Activated CD8-positive, alpha-beta memory T cell treated with anti-CD3 and anti-CD28 coated beads for 48 hours (primary cell): ENCODE measurements around the gene ZNF302.
"Not testable (repeated sequence)": the region's sequence is repeated elsewhere in the genome, so short reads cannot be mapped to it uniquely, and the experiment has no call there.

Source experiments
- DNase-seq, 3 experiments: peaks; one replicate each; pipeline ENCODE4 v3.0.0-alpha.2; 2020; ENCODE audit warnings: low read depth in 2 of 3, low spot score in 2 of 3

Gene ZNF302

GRCh38 chr19:34669305-34669704 is 8.2 kb upstream of the ZNF302 start:
- DNase-seq = no peak

DNA sequence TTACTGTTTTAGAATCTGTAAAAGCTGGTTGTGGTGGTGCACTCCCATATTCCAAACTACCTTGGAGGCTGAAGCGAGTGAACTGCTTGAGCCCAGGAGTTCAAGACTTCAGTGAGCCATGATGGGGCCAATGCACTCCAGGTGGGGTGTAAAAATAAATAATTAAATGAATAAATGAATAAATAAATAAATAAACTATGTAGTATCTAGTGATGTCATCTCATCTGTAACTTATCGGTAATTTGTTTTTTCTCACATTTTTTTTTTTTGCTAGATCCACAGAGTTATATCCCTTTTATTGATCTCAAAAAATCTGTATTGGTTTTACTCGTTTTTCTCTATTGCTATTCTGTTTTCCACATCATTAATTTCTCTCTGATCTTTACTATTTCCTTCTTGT is 5.5 kb upstream of the ZNF302 start:
- no peak for DNase-seq

- no peak for DNase-seq
Measured at GRCh38 chr19:34673590-34673989, 3.9 kb upstream of the ZNF302 start.

DNA sequence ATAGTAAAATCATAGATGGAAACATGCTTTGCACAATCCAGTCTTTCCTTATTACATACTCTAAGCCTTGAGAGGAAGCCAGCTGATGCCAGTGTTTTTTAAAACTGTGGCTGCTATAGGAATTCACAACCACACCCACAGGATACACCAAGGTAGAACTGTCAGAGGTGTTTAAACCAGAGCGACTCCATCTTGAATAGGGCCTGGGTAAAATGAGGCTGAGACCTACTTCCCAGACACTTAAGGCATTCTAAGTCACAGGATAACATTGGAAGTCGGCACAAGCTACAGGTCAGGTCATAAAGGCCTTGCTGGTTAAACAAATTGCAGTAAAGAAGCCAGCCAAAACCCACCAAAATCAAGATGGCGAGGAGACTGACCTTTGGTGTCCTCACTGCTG is 2.2 kb upstream of the ZNF302 start:
- no peak for DNase-seq

- no peak for DNase-seq
Measured at GRCh38 chr19:34675919-34676318, 1.6 kb upstream of the ZNF302 start.

- peak in 2 of 3 experiments; percentile 23 to 35 for DNase-seq
Measured at GRCh38 chr19:34676697-34677385, 637 bp upstream of the ZNF302 start, which contains the start of gene SCGB2B2. Gene SCGB2B2 (minus strand): TSS chr19:34677159. CDS start chr19:34594563, 82,596 bp downstream.

GRCh38 chr19:34678085-34678412 is 571 bp downstream of the ZNF302 start:
- no peak for DNase-seq

GRCh38 chr19:34678421-34678820 is 943 bp downstream of the ZNF302 start:
- no peak for DNase-seq

DNA sequence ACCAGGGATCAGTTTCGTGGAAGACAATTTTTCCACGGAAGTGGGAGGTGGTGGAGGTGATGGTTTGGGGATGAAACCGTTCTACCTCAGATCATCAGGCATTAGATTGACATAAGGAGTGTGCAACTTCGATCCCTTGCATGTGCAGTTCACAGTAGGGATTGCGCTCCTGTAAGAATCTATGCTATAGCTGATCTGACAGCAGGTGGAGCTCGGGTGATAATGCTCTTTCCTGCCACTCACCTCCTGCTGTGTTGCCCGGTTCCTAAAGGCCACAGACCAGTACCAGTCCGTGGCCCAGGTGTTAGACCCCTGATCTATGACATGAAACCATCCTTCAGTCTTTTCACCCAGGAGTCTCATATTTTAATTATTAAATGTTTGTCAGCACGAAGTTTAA is 4.0 kb downstream of the ZNF302 start:
- no peak for DNase-seq

GRCh38 chr19:34685266-34685665 is 7.8 kb downstream of the ZNF302 start:
- not testable (repeated sequence) for DNase-seq

GRCh38 chr19:34686455-34686854 is 9.0 kb downstream of the ZNF302 start:
- no peak for DNase-seq

DNA sequence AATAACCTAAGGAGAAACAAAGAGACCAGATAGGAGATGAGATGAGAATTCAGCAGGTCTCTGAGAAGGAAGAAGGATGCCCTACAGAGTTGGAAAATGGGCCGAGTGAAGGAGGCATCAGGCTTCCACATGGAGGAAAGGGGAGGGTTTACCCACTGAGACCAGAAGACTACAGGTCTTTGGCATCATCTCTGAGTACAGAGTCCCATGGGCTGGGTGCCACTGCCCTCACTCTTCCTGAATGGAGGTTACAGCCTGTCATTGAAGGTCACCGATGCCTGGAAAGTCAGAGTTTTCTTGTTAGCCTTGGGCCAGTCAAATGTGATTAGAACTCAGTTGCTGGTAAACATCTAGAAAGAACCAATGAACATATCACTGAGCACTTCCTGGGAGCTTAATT is 9.9 kb downstream of the ZNF302 start:
- no peak for DNase-seq

- no peak for DNase-seq
Measured at GRCh38 chr19:34688592-34688991, 11.1 kb downstream of the ZNF302 start.

DNA sequence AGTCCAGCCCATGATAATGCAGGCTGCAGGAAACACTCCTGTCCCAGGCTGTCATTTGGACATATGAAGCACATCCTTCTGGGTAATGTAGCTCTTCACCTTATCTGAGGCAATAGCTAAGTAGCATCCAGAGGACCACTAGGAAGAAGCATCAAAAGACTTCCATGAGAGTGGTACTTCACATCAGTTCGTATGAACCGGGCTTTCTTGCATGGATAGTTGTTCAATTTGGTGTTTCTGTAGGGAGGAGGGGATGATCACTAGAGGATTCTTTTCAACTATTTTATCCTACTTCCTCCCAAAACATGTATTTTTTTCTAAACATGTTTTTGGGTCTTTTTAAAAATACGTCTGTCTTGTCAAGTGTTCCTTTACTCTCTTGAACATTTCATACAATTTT is 12.9 kb downstream of the ZNF302 start:
- no peak for DNase-seq

DNA sequence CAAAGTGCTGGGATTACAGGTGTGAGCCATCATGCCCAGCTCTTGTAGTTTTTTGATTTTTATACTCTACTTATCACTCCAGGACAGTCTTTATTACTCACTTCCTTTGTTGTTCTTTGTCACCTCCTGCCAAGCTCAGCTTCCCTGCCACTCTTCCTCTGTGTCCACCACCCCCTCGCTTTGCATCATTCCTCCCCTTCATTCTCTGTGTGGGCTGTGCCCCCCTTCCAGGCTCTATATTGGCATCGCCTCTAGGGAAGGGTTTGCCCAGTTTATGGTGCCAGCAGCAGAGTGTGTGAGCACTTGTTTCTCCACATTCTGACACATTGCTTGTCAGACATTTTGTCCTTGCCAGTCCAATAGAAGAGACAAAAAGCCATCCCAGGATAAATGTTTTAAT is 15.1 kb downstream of the ZNF302 start:
- no peak for DNase-seq

DNA sequence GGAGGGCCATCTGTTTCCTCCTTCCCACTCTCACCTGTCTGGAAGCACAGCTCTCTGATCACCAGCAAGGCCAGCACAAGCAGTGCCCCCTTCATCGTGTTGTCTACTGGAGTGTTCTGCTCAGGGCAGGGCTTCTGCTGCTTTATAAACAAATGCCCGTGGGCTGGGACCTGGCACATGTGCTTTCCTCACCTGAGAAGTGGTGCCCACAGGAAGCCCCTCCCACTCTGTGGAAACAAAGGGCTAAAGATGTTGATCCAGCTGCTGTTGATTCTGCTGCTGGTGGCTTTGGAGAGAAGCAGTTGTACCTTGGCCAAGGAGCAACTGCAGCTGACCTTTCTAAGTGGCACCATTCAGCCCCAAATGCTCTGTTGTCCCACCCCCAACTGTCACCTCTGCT is 30.2 kb downstream of the ZNF302 start:
- DNase-seq = no peak

GRCh38 chr19:34711890-34712289 is 34.4 kb downstream of the ZNF302 start:
- DNase-seq = no peak

DNA sequence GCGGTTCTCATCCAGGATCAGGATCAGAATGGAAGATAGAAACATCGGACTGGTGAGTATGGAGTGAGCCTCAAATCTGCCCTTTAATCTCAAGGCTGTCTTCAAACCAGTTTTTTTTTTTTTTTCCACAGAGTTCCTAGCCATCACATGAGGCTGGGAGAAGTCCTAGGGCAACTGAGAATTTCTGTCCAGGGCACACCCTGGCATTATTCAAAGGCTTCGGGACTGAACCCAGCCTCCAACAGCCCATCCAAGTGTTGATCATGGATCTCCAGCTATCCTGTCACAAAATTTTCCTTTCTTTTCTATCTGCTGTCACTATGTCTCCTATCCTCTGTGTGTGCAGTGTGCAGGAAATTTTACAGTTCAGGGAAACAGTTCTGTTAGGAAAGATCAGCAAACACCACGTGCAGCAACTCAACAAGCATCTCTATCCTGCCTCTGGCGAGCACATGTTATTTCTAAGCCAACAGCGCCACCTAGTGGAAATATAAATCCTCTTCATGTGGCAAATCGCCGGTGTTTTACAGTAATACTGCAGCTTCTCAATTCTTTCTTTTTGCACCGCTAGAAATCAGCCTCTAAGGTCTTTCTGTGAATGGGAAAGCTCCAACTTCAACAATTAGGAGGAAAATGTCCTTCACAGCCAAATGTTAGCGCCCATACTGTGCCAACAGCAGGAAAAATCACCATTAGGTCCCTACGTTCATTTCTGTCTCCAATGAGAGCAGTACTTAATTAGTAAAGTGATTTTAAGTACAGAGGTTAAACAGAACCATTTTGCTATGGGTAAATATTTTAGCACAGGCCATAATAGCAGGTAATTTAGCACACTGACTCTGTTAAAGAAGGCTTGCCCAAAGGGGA is 35.1 kb downstream of the ZNF302 start:
- peak in 1 of 3 experiments; percentile 29 for DNase-seq

GRCh38 chr19:34713262-34713637 is 35.8 kb downstream of the ZNF302 start:
- DNase-seq = no peak

GRCh38 chr19:34715357-34715756 is 37.9 kb downstream of the ZNF302 start:
- DNase-seq = no peak

- DNase-seq = no peak
Measured at GRCh38 chr19:34722353-34722752, 44.9 kb downstream of the ZNF302 start.

GRCh38 chr19:34725400-34725799 is 47.9 kb downstream of the ZNF302 start:
- no peak for DNase-seq
